Right atrium auricular region (tissue), 2 donors: ENCODE data around the gene PCDH9. TPM values are rescaled to one million over a fixed set of nuclear protein-coding genes. Genes with fewer than 3 reads are reported as not detected.
"Not testable (repeated sequence)": the region's sequence is repeated elsewhere in the genome, so short reads cannot be mapped to it uniquely, and the experiment has no call there.

Experiments
- DNase-seq: peaks from one replicate; pipeline ENCODE4 v3.0.0-alpha.2; 2019; ENCODE audit warnings: low spot score
- H3K27ac ChIP-seq, 2 donors: fragments of 200-600 bp; sonication (generic); 1 replicate in 1 of 2; 2 replicates in 1 of 2; pipeline ENCODE4 v1.5.1; 2016 to 2019
- H3K27me3 ChIP-seq, 2 donors: fragments of 200-600 bp; sonication (generic); one replicate each; pipeline versions ENCODE4 v1.5.1 to v1.6.0; 2017 to 2019
- H3K36me3 ChIP-seq: fragments of 200-600 bp; sonication (generic); one replicate; pipeline ENCODE4 v1.5.1; 2016
- H3K4me1 ChIP-seq, 2 donors: fragments of 200-600 bp; sonication (generic); one replicate each; pipeline versions ENCODE4 v1.5.1 to v1.6.0; 2017 to 2019
- H3K4me3 ChIP-seq, 2 donors: fragments of 200-600 bp; sonication (generic); 1 replicate in 1 of 2; 2 replicates in 1 of 2; pipeline ENCODE4 v1.5.1; 2017 to 2019; ENCODE audit warnings: mild to moderate bottlenecking in 1 of 2, moderate library complexity in 1 of 2
- H3K9me3 ChIP-seq, 2 donors: fragments of 200-600 bp; sonication (generic); one replicate each; pipeline ENCODE4 v1.5.1; 2019
- CTCF ChIP-seq, 2 donors: fragments of 200-600 bp; sonication (generic); IDR thresholded peaks; one replicate each; pipeline ENCODE4 v1.5.1; 2019; ENCODE audit warnings: antibody characterized with exemption in 2 of 2
- total RNA-seq, 2 donors: library from RNA; depleted of rRNA; stranded (reverse); fragments of >200 nt; gene quantifications; one replicate each; pipeline ENCODE4 v1.1.0, GENCODE V29; 2016

PCDH9 gene
- total RNA-seq, 2 donors from 2014 or later = 19.4 to 28.7 TPM

DNA sequence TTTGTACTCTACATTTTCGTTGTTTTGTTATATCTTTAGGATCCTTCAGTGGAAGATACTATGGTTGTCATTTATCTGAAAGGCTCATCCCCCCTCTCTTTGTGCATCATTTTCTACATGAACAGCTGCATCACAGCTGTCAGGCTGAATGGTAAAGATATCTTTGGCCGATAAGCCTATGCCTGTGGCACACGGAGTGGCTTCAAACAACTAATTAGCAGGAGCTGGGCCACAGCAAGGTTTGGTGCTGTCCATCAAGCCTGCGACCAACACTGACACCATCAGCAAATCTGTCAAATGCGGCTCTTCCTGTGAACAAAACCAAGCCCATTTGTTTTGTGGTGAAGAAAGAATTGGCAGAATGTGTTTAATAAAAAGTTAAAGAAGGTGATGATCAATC, 334.4 kb downstream of the PCDH9 start:
- no peak for TF ChIP-seq CTCF (IDR thresholded peaks at IDR 0.05)
- Histone ChIP-seq H3K9me3 (no peaks in the 10 kb centered on the region), H3K36me3 (no peaks in the 10 kb centered on the region), H3K4me1 (no peaks in the 10 kb centered on the region), H3K4me3 (no peak overlapping the region), H3K27ac (no peak overlapping the region), H3K27me3 (no peaks in the 10 kb centered on the region)
- no peak for DNase-seq

DNA sequence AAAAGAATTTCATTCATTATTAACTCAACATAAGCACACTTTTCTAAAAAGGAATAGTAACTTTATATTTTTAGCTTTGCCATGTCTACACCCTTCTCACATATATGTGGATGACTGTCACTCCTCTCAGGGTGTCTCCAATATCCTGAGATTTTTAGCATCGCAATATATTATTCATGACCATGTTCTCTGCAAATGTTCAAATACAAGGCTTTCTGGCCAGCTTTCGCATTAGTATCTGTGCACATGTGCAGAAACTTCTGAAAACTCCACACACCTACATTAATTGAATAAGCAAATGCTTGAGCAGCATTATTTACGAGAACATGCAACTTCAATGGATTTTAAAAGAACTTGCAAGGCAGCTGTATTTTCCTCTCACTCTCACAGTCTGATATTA, 334.8 kb downstream of the PCDH9 start:
- Histone ChIP-seq H3K4me3 (no peak overlapping the region), H3K27ac (no peak overlapping the region), H3K27me3 (no peaks in the 10 kb centered on the region), H3K4me1 (no peaks in the 10 kb centered on the region), H3K9me3 (no peaks in the 10 kb centered on the region), H3K36me3 (no peaks in the 10 kb centered on the region)
- no peak for DNase-seq
- TF ChIP-seq CTCF (IDR thresholded peaks at IDR 0.05) = no peak

GRCh38 chr13:66888698-66889097, 341.4 kb downstream of the PCDH9 start:
- Histone ChIP-seq H3K9me3 (no peaks in the 10 kb centered on the region), H3K27ac (no peak overlapping the region), H3K36me3 (no peaks in the 10 kb centered on the region), H3K4me3 (no peak overlapping the region), H3K4me1 (peaks cover 0 to 6% of the 10 kb centered on the region in 2 donors), H3K27me3 (no peaks in the 10 kb centered on the region)
- no peak for TF ChIP-seq CTCF (IDR thresholded peaks at IDR 0.05)
- no peak for DNase-seq

GRCh38 chr13:66887088-66887487, 343.0 kb downstream of the PCDH9 start:
- H3K4me1 ChIP-seq = peaks cover 0 to 6% of the 10 kb centered on the region in 2 donors
- no peak for TF ChIP-seq CTCF (IDR thresholded peaks at IDR 0.05)
- H3K36me3 ChIP-seq = no peaks in the 10 kb centered on the region
- no peaks in the 10 kb centered on the region for H3K9me3 ChIP-seq
- no peak overlapping the region for H3K4me3 ChIP-seq
- no peak overlapping the region for H3K27ac ChIP-seq
- no peak for DNase-seq
- no peaks in the 10 kb centered on the region for H3K27me3 ChIP-seq

DNA sequence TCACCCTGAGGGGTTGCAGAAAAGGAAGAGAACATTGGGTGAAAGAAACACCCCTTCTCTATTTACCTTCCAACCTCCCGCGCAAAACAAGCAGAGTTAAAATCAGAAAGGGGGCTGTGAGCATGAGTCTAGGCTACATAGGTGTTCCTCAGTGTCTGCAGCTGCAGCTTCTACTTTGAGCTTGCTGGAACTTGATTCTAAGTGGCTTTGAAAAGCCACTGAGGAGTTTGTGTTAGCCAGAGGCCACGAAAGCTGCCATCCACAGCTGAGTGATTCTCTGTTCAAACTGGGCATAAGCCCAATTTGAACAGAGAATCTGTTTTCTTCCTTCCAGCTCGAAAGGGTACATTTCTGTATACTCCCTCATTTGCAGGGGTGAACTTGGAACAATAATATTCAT, 343.9 kb downstream of the PCDH9 start:
- TF ChIP-seq CTCF (IDR thresholded peaks at IDR 0.05) = no peak
- H3K27ac ChIP-seq = no peak overlapping the region

GRCh38 chr13:66881170-66881569, 349.0 kb downstream of the PCDH9 start:
- not testable (repeated sequence) for H3K9me3 ChIP-seq, DNase-seq, H3K36me3 ChIP-seq, H3K27me3 ChIP-seq, H3K27ac ChIP-seq, H3K4me1 ChIP-seq, H3K4me3 ChIP-seq

More for the DNA sequence above, 343.9 kb downstream of the PCDH9 start:
- H3K27me3 ChIP-seq = no peaks in the 10 kb centered on the region
- no peak for DNase-seq
- no peak overlapping the region for H3K4me3 ChIP-seq
- no peaks in the 10 kb centered on the region for H3K36me3 ChIP-seq
- H3K4me1 ChIP-seq = peaks cover 0 to 6% of the 10 kb centered on the region in 2 donors
- no peaks in the 10 kb centered on the region for H3K9me3 ChIP-seq
